Erythroblast (primary cell): ENCODE results near the gene AK3.

Source experiments
- GATA1 ChIP-seq: IDR thresholded peaks from 2 replicates; pipeline ENCODE4 v1.6.1; 2011; ENCODE audit warnings: low read depth, mild to moderate bottlenecking, control low read depth, low read length, moderate library complexity
- POLR2A ChIP-seq: IDR thresholded peaks from 2 replicates; pipeline ENCODE4 v1.6.1; 2011; ENCODE audit warnings: mild to moderate bottlenecking, low read length

DNA sequence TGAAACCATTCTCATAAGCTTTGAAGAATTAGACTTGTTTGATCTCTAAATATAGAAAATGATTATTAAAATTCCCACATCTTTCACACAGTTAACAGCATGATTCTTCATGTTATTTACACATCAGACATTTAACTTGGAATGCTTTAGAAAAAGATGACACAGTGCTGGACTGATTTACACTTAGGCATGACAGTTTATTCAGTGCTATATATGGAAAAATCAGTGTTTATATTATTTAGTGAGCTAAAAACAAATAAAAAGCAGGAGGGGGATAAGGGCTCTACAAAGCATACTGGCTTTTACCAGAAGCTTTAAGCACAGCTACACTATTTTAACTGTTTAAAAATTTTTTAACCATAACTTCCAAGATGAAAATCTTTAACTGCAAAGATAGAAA lies 31.6 kb downstream of the AK3 start:
- TF ChIP-seq POLR2A, result no peak
- no peak for TF ChIP-seq GATA1
